ENCODE data around the gene LCN1. TPM values are rescaled to one million over a fixed set of nuclear protein-coding genes. Genes with fewer than 3 reads are reported as not detected.

LCN1 gene
- total and polyA plus RNA-seq, 2 of the 8 experiments (the other 6 are each of a cell fraction or from before 2014, with no cell fraction given) = not detected

- Histone ChIP-seq H3K36me3 (ENCODE audit: control insufficient read depth in 2 of 4, insufficient read depth in 4 of 4, low read length in 3 of 4) (no peaks in the 10 kb centered on the region), H3K79me2 (ENCODE audit: control insufficient read depth in 1 of 2, insufficient read depth in 2 of 2, low read length in 2 of 2) (no peaks in the 10 kb centered on the region), H3K23ac (ENCODE audit: insufficient read length) (no peak overlapping the region), H2BK5ac (ENCODE audit: low read depth, low read length) (no peak overlapping the region), H3K9ac (replicated peaks in 1 of 4; ENCODE audit: extremely low read depth in 1 of 4, low read depth in 3 of 4, low read length in 3 of 4) (no peak overlapping the region; a peak in 1 of 7 replicates), H4K5ac (ENCODE audit: insufficient read length, low read depth, low read length) (no peak overlapping the region), H2BK120ac (replicated peaks; ENCODE audit: low read depth, low read length) (no peak overlapping the region), H3K18ac (ENCODE audit: extremely low read depth, low read length) (peak overlapping the region; percentile 32), H3K56ac (replicated peaks; ENCODE audit: insufficient read length, low read depth, low read length) (no peak overlapping the region), H4K91ac (replicated peaks; ENCODE audit: insufficient read length, low read length) (no peak overlapping the region), H2AK5ac (ENCODE audit: low read depth, low read length) (0 out of 2 replicates have a peak overlapping the region, but pooled peaks have one; percentile 72), H2AFZ (ENCODE audit: low read length) (0 out of 2 replicates have a peak overlapping the region, but pooled peaks have one; percentile 49), H3K27me3 (replicated peaks in 1 of 4; ENCODE audit: control insufficient read depth in 3 of 4, extremely low read depth in 1 of 4, insufficient read depth in 3 of 4, low read length in 3 of 4) (no peaks in the 10 kb centered on the region), H4K20me1 (replicated peaks in 1 of 2; ENCODE audit: control insufficient read depth in 1 of 2, insufficient read depth in 2 of 2, low read length in 2 of 2) (no peaks in the 10 kb centered on the region), H3K9me3 (ENCODE audit: insufficient read depth in 2 of 2, low read depth in 1 of 2, low read length in 1 of 2) (no peaks in the 10 kb centered on the region), H2BK12ac (ENCODE audit: low read depth, low read length) (0 out of 2 replicates have a peak overlapping the region, but pooled peaks have one; percentile 60), H3K79me1 (ENCODE audit: low read depth, low read length) (no peaks in the 10 kb centered on the region), H3K23me2 (ENCODE audit: low read depth, low read length) (no peaks in the 10 kb centered on the region), H3K4me2 (ENCODE audit: insufficient read depth in 1 of 2, low read depth in 2 of 2, low read length in 2 of 2) (peak overlapping the region; percentile 12 to 45; a peak in 2 of 4 replicates), H3K4ac (replicated peaks; ENCODE audit: insufficient read length, low read depth, low read length) (no peak overlapping the region), H3K4me3 (ENCODE audit: extremely low read depth in 1 of 4, insufficient read depth in 2 of 4, low read depth in 3 of 4, low read length in 4 of 4) (no peak overlapping the region), H2BK20ac (ENCODE audit: low read length) (0 out of 2 replicates have a peak overlapping the region, but pooled peaks have one; percentile 23), H3K27ac (ENCODE audit: low read depth, low read length) (no peak overlapping the region), H3K4me1 (replicated peaks in 1 of 4; ENCODE audit: control insufficient read depth in 3 of 4, insufficient read depth in 4 of 4, low read length in 3 of 4) (peaks cover 3 to 12% (median 8%) of the 10 kb centered on the region in 4 experiments), H2BK15ac (ENCODE audit: low read length) (0 out of 2 replicates have a peak overlapping the region, but pooled peaks have one; percentile 46), H4K8ac (ENCODE audit: extremely low read depth, insufficient read depth, low read length) (peak overlapping the region; percentile 72; the same call in 1 of the 2 replicates), H3K14ac (ENCODE audit: insufficient read length) (peak overlapping the region; percentile 10)
- ChIA-PET CTCF (ENCODE audit: partially characterized antibody) (interaction anchor here (0.6 to 7.0 kb wide), 10 partner anchors 9 to 876 kb away, joined by 3 to 47 read pairs (median 4); no protein-coding TSS in a partner anchor), POLR2A (ENCODE audit: partially characterized antibody) (no interaction called here)
- WGBS, 2 experiments (ENCODE audit: extremely low coverage in 1 of 2, insufficient coverage in 1 of 2, insufficient read length in 1 of 2, insufficient replicate concordance in 2 of 2, low coverage in 1 of 2, low lambda C conversion rate in 2 of 2, missing lambda C conversion rate in 1 of 2) = 83% methylated on average over 21 of the region's 23 CpGs; no CpG with 5 or more reads in 1 of the 2 experiments
- TF ChIP-seq RBBP5 (IDR thresholded peaks at IDR 0.05; ENCODE audit: borderline replicate concordance, low read depth, low read length) = no peak
- peak; percentile 41 for TF ChIP-seq ASH2L (IDR thresholded peaks at IDR 0.05; ENCODE audit: low read length)
- TF ChIP-seq TAF1 (IDR thresholded peaks at IDR 0.05; ENCODE audit: low read depth, low read length) = no peak
- DNase-seq (ENCODE audit: low read depth in 1 of 2, low spot score in 2 of 2) (no peak), FAIRE-seq (no peak)
These were observed 49.2 kb upstream of the LCN1 start for GRCh38 chr9:135471791-135472640.

All from H1 (cell line).